NCI-H748 (cell line): ENCODE data around the gene TMEM37.

ENCODE experiments used
- DNase-seq: peaks from one replicate; lab custom pipeline; 2025; ENCODE audit not compliant: unreplicated experiment; lab: John Stamatoyannopoulos, UW

Gene TMEM37

GRCh38 chr2:119476301-119477112, 44.9 kb downstream of the TMEM37 start:
- DNase-seq, result peak; percentile 79

- no peak for DNase-seq
Measured at GRCh38 chr2:119477113-119477505, 45.5 kb downstream of the TMEM37 start.

GRCh38 chr2:119478188-119478977, 46.7 kb downstream of the TMEM37 start:
- no peak for DNase-seq

- DNase-seq, result no peak
Measured at GRCh38 chr2:119478978-119479295, 47.3 kb downstream of the TMEM37 start.

- DNase-seq, result no peak
Measured at GRCh38 chr2:119480184-119480583, 48.5 kb downstream of the TMEM37 start.

- DNase-seq, result no peak
Measured at GRCh38 chr2:119480718-119481142, 49.1 kb downstream of the TMEM37 start.

- DNase-seq, result no peak
Measured at GRCh38 chr2:119481501-119482455, 50.1 kb downstream of the TMEM37 start.

- DNase-seq, result no peak
Measured at GRCh38 chr2:119482481-119483394, 51.1 kb downstream of the TMEM37 start.

- no peak for DNase-seq
Measured at GRCh38 chr2:119483395-119483753, 51.7 kb downstream of the TMEM37 start.

- DNase-seq, result no peak
Measured at GRCh38 chr2:119483896-119484718, 52.5 kb downstream of the TMEM37 start.

- DNase-seq, result no peak
Measured at GRCh38 chr2:119484834-119485233, 53.2 kb downstream of the TMEM37 start.

GRCh38 chr2:119485336-119486110, 53.9 kb downstream of the TMEM37 start:
- no peak for DNase-seq

- peak; percentile 19 for DNase-seq
Measured at GRCh38 chr2:119486196-119486827, 54.7 kb downstream of the TMEM37 start.

GRCh38 chr2:119486886-119487285, 55.2 kb downstream of the TMEM37 start:
- no peak for DNase-seq

- no peak for DNase-seq
Measured at GRCh38 chr2:119487434-119488244, 56.0 kb downstream of the TMEM37 start.
